C4-2B (cell line): ENCODE data around the gene BLVRA.

Experiments
- CTCF ChIP-seq: fragments of 450-650 bp; conservative IDR thresholded peaks from 2 replicates; pipeline ENCODE4 v1.5.1; 2017; ENCODE audit warnings: mild to moderate bottlenecking
- ZFX ChIP-seq: fragments of 450-650 bp; IDR thresholded peaks from 2 replicates; pipeline ENCODE4 v1.6.1; 2017

DNA sequence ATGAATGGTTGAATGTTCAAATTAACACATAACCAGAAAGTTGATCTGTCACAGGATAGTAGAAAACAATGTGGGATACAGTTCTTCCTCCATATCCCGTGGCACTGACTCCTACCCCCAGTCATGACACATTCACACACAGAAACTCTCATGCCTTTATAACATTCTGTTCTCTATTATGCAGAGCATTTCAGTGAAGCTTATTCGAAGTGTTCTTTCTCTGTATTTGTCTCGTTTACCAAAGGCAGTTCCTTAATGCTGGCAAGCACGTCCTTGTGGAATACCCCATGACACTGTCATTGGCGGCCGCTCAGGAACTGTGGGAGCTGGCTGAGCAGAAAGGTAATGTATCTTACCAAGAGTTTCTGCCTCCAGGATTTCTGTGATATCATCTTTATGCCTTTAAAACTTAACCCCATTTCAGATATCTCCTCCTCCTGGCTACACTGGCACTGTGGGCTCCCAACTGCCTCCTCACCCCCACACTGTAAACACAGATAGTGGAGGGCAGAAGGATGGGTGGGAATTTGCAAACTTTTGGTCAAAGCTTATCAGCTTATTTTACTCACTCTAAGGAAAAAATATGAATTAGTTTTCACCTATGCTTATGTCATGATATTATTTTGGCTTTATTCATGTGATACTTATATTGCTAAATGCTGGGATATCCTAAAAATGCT lies 34.1 kb downstream of the BLVRA start:
- TF ChIP-seq CTCF (no peak), ZFX (no peak)
